Measurements from ENCODE around the gene SRPX.

GRCh38 chrX:38127961-38128360, 92.7 kb downstream of the SRPX start:
- TF ChIP-seq, protein P1, sequence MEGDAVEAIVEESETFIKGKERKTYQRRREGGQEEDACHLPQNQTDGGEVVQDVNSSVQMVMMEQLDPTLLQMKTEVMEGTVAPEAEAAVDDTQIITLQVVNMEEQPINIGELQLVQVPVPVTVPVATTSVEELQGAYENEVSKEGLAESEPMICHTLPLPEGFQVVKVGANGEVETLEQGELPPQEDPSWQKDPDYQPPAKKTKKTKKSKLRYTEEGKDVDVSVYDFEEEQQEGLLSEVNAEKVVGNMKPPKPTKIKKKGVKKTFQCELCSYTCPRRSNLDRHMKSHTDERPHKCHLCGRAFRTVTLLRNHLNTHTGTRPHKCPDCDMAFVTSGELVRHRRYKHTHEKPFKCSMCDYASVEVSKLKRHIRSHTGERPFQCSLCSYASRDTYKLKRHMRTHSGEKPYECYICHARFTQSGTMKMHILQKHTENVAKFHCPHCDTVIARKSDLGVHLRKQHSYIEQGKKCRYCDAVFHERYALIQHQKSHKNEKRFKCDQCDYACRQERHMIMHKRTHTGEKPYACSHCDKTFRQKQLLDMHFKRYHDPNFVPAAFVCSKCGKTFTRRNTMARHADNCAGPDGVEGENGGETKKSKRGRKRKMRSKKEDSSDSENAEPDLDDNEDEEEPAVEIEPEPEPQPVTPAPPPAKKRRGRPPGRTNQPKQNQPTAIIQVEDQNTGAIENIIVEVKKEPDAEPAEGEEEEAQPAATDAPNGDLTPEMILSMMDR (IDR thresholded peaks at IDR 0.05; ENCODE audit: insufficient read depth, low read length, poor library complexity, severe bottlenecking) = no peak
- TF ChIP-seq EZH2phosphoT487 (conservative IDR thresholded peaks at IDR 0.05; ENCODE audit: low read length) = no peak
